ENCODE results near the gene RESF1. TPM values are rescaled to one million over a fixed set of nuclear protein-coding genes. Genes with fewer than 3 reads are reported as not detected.

RESF1 gene
- total and polyA plus RNA-seq, 9 donors = 87.1 to 304 (median 156) TPM

- intact Hi-C loops (cut with DNase I) = no loop called here
- Histone ChIP-seq H3K4me3 (no peak overlapping the region), H3K9me3 (no peaks in the 10 kb centered on the region), H3K27me3 (no peaks in the 10 kb centered on the region), H3K36me3 (no peaks in the 10 kb centered on the region), H3K4me1 (ENCODE audit: insufficient read depth) (peaks cover 16% of the 10 kb centered on the region), H3K27ac (peak overlapping the region in 1 of 2 donors; percentile 25)
- DNase-seq = peak in 1 of 5 donors; percentile 25
- no peak for TF ChIP-seq CTCF (IDR thresholded peaks at IDR 0.05)
- no peak for TF ChIP-seq POLR2A (IDR thresholded peaks at IDR 0.05)
- TF ChIP-seq EP300 (IDR thresholded peaks at IDR 0.05) = no peak
- 15 to 23% (median 20%) methylated on average over 11 of the region's 11 CpGs for WGBS, 3 donors
Observed at GRCh38 chr12:32005496-32006125, 46.4 kb downstream of the RESF1 start.

Other genes starting within 250 kb of the RESF1 start
- gene AMN1, start 230.4 kb upstream of the RESF1 start, total RNA-seq = 10 to 100 TPM; 17.4 to 30.3 (median 20.7) TPM
- 10 to 100 TPM; 18.5 to 20.3 TPM for gene AMN1, start 230.4 kb upstream of the RESF1 start, polyA plus RNA-seq
- gene BICD1, start 147.4 kb downstream of the RESF1 start, total RNA-seq = 10 to 100 TPM; 53.4 to 75.5 (median 63.6) TPM
- gene BICD1, start 147.4 kb downstream of the RESF1 start, polyA plus RNA-seq = 10 to 100 TPM; 19.4 to 33.7 TPM